22Rv1 (cell line): ENCODE measurements around the gene GPRC5A.

Experiments used
- ZFX ChIP-seq: fragments of 450-650 bp; IDR thresholded peaks from 2 replicates; pipeline ENCODE4 v1.6.1; 2017; ENCODE audit warnings: antibody characterized with exemption, borderline replicate concordance
- TF ChIP-seq, protein P1 (sequence below): fragments of 450-650 bp; IDR thresholded peaks from 2 replicates; pipeline ENCODE4 v1.5.1; 2017; ENCODE audit warnings: mild to moderate bottlenecking

DNA sequence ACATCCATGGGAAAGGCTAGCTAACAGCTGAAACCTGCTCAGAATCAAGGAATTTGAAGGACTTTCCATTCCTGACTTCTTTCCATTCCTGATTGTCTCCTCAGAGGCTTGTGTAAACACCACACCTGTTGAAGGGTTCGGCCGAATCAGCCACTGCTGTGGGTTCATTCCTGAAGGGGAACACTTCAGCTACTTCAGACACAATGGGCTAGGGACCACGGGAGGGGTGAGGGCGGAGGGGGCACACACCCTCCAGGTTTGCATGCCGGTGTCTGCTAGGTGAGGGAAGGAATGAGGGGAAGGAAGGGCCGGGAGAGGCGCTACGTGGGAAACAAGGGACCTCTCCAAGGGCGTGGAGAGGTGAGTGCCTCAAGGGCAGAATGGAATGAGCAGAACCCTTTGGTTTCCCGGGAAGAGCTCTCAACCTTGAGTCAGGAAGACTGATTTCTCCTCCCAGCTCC lies 1.3 kb downstream of the GPRC5A start:
- TF ChIP-seq, protein P1, sequence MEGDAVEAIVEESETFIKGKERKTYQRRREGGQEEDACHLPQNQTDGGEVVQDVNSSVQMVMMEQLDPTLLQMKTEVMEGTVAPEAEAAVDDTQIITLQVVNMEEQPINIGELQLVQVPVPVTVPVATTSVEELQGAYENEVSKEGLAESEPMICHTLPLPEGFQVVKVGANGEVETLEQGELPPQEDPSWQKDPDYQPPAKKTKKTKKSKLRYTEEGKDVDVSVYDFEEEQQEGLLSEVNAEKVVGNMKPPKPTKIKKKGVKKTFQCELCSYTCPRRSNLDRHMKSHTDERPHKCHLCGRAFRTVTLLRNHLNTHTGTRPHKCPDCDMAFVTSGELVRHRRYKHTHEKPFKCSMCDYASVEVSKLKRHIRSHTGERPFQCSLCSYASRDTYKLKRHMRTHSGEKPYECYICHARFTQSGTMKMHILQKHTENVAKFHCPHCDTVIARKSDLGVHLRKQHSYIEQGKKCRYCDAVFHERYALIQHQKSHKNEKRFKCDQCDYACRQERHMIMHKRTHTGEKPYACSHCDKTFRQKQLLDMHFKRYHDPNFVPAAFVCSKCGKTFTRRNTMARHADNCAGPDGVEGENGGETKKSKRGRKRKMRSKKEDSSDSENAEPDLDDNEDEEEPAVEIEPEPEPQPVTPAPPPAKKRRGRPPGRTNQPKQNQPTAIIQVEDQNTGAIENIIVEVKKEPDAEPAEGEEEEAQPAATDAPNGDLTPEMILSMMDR, result no peak
- no peak for TF ChIP-seq ZFX
